ENCODE data around the gene SIRPG.

DNA sequence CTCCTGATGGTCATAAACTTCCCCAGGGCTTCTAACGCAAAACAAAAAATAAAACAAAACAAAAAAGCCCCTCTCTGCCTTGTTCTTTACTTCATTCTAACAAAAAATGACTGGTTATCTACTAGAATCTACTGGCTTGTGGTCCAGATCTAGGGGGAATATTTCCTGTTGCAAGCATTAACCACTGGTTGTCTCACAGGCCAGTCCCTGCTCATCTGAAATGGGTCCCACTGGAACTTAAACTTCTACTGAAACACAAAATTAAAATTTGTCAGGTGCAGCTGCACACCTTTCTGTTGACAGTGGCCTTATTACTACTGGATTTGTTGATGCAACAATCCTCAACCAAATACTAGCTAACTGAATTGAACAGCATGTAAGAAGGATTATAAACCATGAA lies 5.5 kb downstream of the SIRPG start:
- TF ChIP-seq CTCF (IDR thresholded peaks at IDR 0.05; ENCODE audit: control extremely low read depth in 1 of 3, insufficient read depth in 1 of 3, low read depth in 1 of 3, low read length in 3 of 3): no peak
- TF ChIP-seq EP300 (IDR thresholded peaks at IDR 0.05; ENCODE audit: borderline replicate concordance in 1 of 2, low read depth in 2 of 2, low read length in 2 of 2): no peak
- no peak for TF ChIP-seq USF2 (IDR thresholded peaks at IDR 0.05; ENCODE audit: low read length)
- no peak for TF ChIP-seq RAD21 (IDR thresholded peaks at IDR 0.05 in 1 of 2, conservative IDR thresholded peaks at IDR 0.05 in 1 of 2; ENCODE audit: low read depth in 2 of 2, low read length in 2 of 2)
- no peak for TF ChIP-seq KDM5A (IDR thresholded peaks at IDR 0.05; ENCODE audit: low read length)
- no peak for TF ChIP-seq SRF (IDR thresholded peaks at IDR 0.05; ENCODE audit: low read depth, low read length)
- TF ChIP-seq POLR2AphosphoS5 (IDR thresholded peaks at IDR 0.05; ENCODE audit: low read depth, low read length): no peak
- no peak for TF ChIP-seq SP1 (IDR thresholded peaks at IDR 0.05; ENCODE audit: low read depth, low read length)
- TF ChIP-seq, protein P1, sequence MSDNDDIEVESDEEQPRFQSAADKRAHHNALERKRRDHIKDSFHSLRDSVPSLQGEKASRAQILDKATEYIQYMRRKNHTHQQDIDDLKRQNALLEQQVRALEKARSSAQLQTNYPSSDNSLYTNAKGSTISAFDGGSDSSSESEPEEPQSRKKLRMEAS (IDR thresholded peaks at IDR 0.05): no peak
- no peak for TF ChIP-seq SIN3A (conservative IDR thresholded peaks at IDR 0.05 in 1 of 2, IDR thresholded peaks at IDR 0.05 in 1 of 2; ENCODE audit: low read depth in 1 of 2, low read length in 2 of 2)
- TF ChIP-seq YY1 (IDR thresholded peaks at IDR 0.05; ENCODE audit: low read depth, low read length): no peak
- no peak for TF ChIP-seq JUN (IDR thresholded peaks at IDR 0.05; ENCODE audit: low read depth, low read length)
